ENCODE results near the gene KLF17. TPM values are rescaled to one million over a fixed set of nuclear protein-coding genes. Genes with fewer than 3 reads are reported as not detected.

Gene KLF17
- total and polyA plus RNA-seq, 2 of the 8 experiments (the other 6 are each of a cell fraction or from before 2014, with no cell fraction given), result not detected

- Histone ChIP-seq H3K9ac (replicated peaks in 1 of 4; ENCODE audit: extremely low read depth in 1 of 4, low read depth in 3 of 4, low read length in 3 of 4) (no peak overlapping the region), H3K14ac (ENCODE audit: insufficient read length) (no peak overlapping the region), H2BK15ac (ENCODE audit: low read length) (no peak overlapping the region), H3K79me1 (ENCODE audit: low read depth, low read length) (no peaks in the 10 kb centered on the region), H4K20me1 (replicated peaks in 1 of 2; ENCODE audit: control insufficient read depth in 1 of 2, insufficient read depth in 2 of 2, low read length in 2 of 2) (no peaks in the 10 kb centered on the region), H3K27ac (ENCODE audit: low read depth, low read length) (no peak overlapping the region), H3K36me3 (ENCODE audit: control insufficient read depth in 2 of 4, insufficient read depth in 4 of 4, low read length in 3 of 4) (no peaks in the 10 kb centered on the region), H3K23me2 (ENCODE audit: low read depth, low read length) (no peaks in the 10 kb centered on the region; the same call in 1 of the 2 replicates), H3K4me3 (ENCODE audit: extremely low read depth in 1 of 4, insufficient read depth in 2 of 4, low read depth in 3 of 4, low read length in 4 of 4) (no peak overlapping the region), H2BK120ac (replicated peaks; ENCODE audit: low read depth, low read length) (no peak overlapping the region), H3K4me2 (ENCODE audit: insufficient read depth in 1 of 2, low read depth in 2 of 2, low read length in 2 of 2) (no peak overlapping the region), H3K18ac (ENCODE audit: extremely low read depth, low read length) (no peak overlapping the region), H4K8ac (ENCODE audit: extremely low read depth, insufficient read depth, low read length) (no peak overlapping the region), H2AK5ac (ENCODE audit: low read depth, low read length) (no peak overlapping the region), H2AFZ (ENCODE audit: low read length) (no peak overlapping the region), H3K79me2 (ENCODE audit: control insufficient read depth in 1 of 2, insufficient read depth in 2 of 2, low read length in 2 of 2) (no peaks in the 10 kb centered on the region), H3K27me3 (replicated peaks in 1 of 4; ENCODE audit: control insufficient read depth in 3 of 4, extremely low read depth in 1 of 4, insufficient read depth in 3 of 4, low read length in 3 of 4) (peaks cover 0 to 4% (median 1%) of the 10 kb centered on the region in 4 experiments; a peak in 1 of 7 replicates), H3K4me1 (replicated peaks in 1 of 4; ENCODE audit: control insufficient read depth in 3 of 4, insufficient read depth in 4 of 4, low read length in 3 of 4) (peaks cover 3 to 7% (median 4%) of the 10 kb centered on the region in 4 experiments; a peak in 5 of 7 replicates), H2BK20ac (ENCODE audit: low read length) (no peak overlapping the region), H3K23ac (ENCODE audit: insufficient read length) (no peak overlapping the region), H2BK12ac (ENCODE audit: low read depth, low read length) (no peak overlapping the region), H3K4ac (replicated peaks; ENCODE audit: insufficient read length, low read depth, low read length) (no peak overlapping the region), H4K5ac (ENCODE audit: insufficient read length, low read depth, low read length) (no peak overlapping the region), H3K9me3 (ENCODE audit: insufficient read depth in 2 of 2, low read depth in 1 of 2, low read length in 1 of 2) (no peaks in the 10 kb centered on the region), H3K56ac (replicated peaks; ENCODE audit: insufficient read length, low read depth, low read length) (no peak overlapping the region), H4K91ac (replicated peaks; ENCODE audit: insufficient read length, low read length) (no peak overlapping the region), H2BK5ac (ENCODE audit: low read depth, low read length) (no peak overlapping the region)
- DNase-seq (ENCODE audit: low read depth in 1 of 2, low spot score in 2 of 2) (no peak), FAIRE-seq (no peak)
- ChIA-PET CTCF (ENCODE audit: partially characterized antibody) (interaction anchor here (0.7 to 3.0 kb wide), 3 partner anchors 26 to 279 kb away, joined by 3 to 9 read pairs (median 3); no protein-coding TSS in a partner anchor), POLR2A (ENCODE audit: partially characterized antibody) (no interaction called here)
- TF ChIP-seq HDAC2 (IDR thresholded peaks at IDR 0.05; ENCODE audit: borderline replicate concordance in 1 of 2, low read depth in 2 of 2, low read length in 2 of 2) (no peak), SUZ12 (IDR thresholded peaks at IDR 0.05; ENCODE audit: low read length) (no peak), CTBP2 (IDR thresholded peaks at IDR 0.05; ENCODE audit: borderline replicate concordance, insufficient read depth, insufficient read length, low read length) (no peak), PHF8 (conservative IDR thresholded peaks at IDR 0.05; ENCODE audit: low read depth, low read length) (no peak), SIRT6 (IDR thresholded peaks at IDR 0.05; ENCODE audit: low read length) (no peak), MAFK (IDR thresholded peaks at IDR 0.05; ENCODE audit: low read depth, low read length) (no peak), SP1 (IDR thresholded peaks at IDR 0.05; ENCODE audit: low read depth, low read length) (no peak), YY1 (IDR thresholded peaks at IDR 0.05; ENCODE audit: low read depth, low read length) (no peak), SP2 (IDR thresholded peaks at IDR 0.05; ENCODE audit: low read length) (no peak), CBX8 (IDR thresholded peaks at IDR 0.05; ENCODE audit: borderline replicate concordance, low read depth, low read length) (no peak), RBBP5 (IDR thresholded peaks at IDR 0.05; ENCODE audit: borderline replicate concordance, low read depth, low read length) (no peak)
- 86% methylated on average over 2 of the region's 2 CpGs; no CpG with 5 or more reads in 1 of the 2 experiments for WGBS, 2 experiments (ENCODE audit: extremely low coverage in 1 of 2, insufficient coverage in 1 of 2, insufficient read length in 1 of 2, insufficient replicate concordance in 2 of 2, low coverage in 1 of 2, low lambda C conversion rate in 2 of 2, missing lambda C conversion rate in 1 of 2)
Measured at GRCh38 chr1:44073528-44073927, 45.1 kb upstream of the KLF17 start.

All from H1 (cell line).